ENCODE data around the gene EBF4. TPM values are rescaled to one million over a fixed set of nuclear protein-coding genes. Genes with fewer than 3 reads are reported as not detected.

The EBF4 gene
- polyA plus RNA-seq, 3 donors: 0.12 TPM; not detected in 2

DNA sequence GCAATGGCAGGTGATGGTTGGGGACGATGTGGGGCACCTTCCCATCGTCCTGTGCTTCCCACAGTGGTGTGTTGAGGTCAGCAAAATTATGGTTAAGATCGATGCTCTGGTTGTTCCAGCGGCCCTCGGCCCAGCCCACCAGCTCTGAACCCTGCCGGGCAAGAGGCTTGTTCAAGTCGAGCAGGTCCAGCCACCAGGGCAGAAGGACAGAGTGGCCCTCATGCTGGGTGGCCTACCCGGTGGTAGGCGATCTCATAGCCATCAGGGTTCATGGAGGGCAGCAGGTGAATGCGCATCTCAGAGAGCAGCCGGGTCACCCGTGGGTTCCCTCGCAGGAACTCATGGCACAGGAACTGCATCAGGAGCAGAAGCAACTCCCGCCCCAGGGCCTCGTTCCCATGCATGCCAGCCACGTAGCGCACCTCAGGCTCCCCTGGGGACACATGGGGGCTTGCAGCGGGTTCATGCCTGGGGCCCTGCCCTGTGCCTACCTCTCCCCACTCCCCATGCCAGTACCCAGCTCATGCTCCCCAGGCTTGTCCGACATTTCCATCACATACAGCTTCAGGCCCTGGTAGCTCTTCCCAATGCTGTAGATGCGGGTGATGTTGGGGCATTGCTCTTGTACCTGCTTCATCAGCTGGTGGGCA, 103.6 kb downstream of the EBF4 start:
- Histone ChIP-seq H2AFZ (ENCODE audit: insufficient read depth, low read depth, low read length, poor library complexity, severe bottlenecking) (no peak overlapping the region), H3K9ac (ENCODE audit: insufficient read depth, low read length, poor library complexity, severe bottlenecking) (no peak overlapping the region), H3K4me2 (replicated peaks; ENCODE audit: extremely low read depth, low read length, poor library complexity, severe bottlenecking) (no peak overlapping the region), H3K4me3 (replicated peaks in 1 of 3; ENCODE audit: low read depth in 2 of 3, low read length in 3 of 3) (no peak overlapping the region), H3K36me3 (replicated peaks in 1 of 2; ENCODE audit: control insufficient read depth in 1 of 2, insufficient read depth in 2 of 2, low read length in 2 of 2) (no peaks in the 10 kb centered on the region), H3K27me3 (ENCODE audit: control insufficient read depth in 2 of 2, insufficient read depth in 2 of 2, low read length in 2 of 2) (peaks cover 4 to 22% of the 10 kb centered on the region in 2 donors), H4K20me1 (ENCODE audit: insufficient read depth, low read length) (no peaks in the 10 kb centered on the region), H3K9me3 (replicated peaks in 1 of 2; ENCODE audit: control insufficient read depth in 1 of 2, insufficient read depth in 1 of 2, low read length in 2 of 2) (no peaks in the 10 kb centered on the region), H3K27ac (ENCODE audit: low read depth in 1 of 2, low read length in 2 of 2) (no peak overlapping the region), H3K79me2 (ENCODE audit: insufficient read depth, low read length) (no peaks in the 10 kb centered on the region), H3K4me1 (ENCODE audit: control insufficient read depth in 1 of 2, insufficient read depth in 2 of 2, low read length in 2 of 2) (peaks cover 19 to 22% of the 10 kb centered on the region in 2 donors)
- intact Hi-C loops (cut with micrococcal nuclease): no loop called here
- WGBS (ENCODE audit: insufficient coverage): 93% methylated on average over 19 of the region's 20 CpGs
- Mint-ChIP-seq H3K27me3 (ENCODE audit: low read depth in 3 of 3) (peaks cover 19 to 30% (median 22%) of the 10 kb centered on the region in 3 donors), H3K9me3 (peaks cover 0 to 11% (median 5%) of the 10 kb centered on the region in 7 donors), H3K27ac (no peak overlapping the region), H3K4me1 (peaks cover 22% of the 10 kb centered on the region), H3K4me3 (no peak overlapping the region), H3K36me3 (peaks cover 3 to 7% of the 10 kb centered on the region in 2 donors)
- TF ChIP-seq, protein P1, sequence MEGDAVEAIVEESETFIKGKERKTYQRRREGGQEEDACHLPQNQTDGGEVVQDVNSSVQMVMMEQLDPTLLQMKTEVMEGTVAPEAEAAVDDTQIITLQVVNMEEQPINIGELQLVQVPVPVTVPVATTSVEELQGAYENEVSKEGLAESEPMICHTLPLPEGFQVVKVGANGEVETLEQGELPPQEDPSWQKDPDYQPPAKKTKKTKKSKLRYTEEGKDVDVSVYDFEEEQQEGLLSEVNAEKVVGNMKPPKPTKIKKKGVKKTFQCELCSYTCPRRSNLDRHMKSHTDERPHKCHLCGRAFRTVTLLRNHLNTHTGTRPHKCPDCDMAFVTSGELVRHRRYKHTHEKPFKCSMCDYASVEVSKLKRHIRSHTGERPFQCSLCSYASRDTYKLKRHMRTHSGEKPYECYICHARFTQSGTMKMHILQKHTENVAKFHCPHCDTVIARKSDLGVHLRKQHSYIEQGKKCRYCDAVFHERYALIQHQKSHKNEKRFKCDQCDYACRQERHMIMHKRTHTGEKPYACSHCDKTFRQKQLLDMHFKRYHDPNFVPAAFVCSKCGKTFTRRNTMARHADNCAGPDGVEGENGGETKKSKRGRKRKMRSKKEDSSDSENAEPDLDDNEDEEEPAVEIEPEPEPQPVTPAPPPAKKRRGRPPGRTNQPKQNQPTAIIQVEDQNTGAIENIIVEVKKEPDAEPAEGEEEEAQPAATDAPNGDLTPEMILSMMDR (IDR thresholded peaks at IDR 0.05): no peak
- DNase-seq: no peak

DNA sequence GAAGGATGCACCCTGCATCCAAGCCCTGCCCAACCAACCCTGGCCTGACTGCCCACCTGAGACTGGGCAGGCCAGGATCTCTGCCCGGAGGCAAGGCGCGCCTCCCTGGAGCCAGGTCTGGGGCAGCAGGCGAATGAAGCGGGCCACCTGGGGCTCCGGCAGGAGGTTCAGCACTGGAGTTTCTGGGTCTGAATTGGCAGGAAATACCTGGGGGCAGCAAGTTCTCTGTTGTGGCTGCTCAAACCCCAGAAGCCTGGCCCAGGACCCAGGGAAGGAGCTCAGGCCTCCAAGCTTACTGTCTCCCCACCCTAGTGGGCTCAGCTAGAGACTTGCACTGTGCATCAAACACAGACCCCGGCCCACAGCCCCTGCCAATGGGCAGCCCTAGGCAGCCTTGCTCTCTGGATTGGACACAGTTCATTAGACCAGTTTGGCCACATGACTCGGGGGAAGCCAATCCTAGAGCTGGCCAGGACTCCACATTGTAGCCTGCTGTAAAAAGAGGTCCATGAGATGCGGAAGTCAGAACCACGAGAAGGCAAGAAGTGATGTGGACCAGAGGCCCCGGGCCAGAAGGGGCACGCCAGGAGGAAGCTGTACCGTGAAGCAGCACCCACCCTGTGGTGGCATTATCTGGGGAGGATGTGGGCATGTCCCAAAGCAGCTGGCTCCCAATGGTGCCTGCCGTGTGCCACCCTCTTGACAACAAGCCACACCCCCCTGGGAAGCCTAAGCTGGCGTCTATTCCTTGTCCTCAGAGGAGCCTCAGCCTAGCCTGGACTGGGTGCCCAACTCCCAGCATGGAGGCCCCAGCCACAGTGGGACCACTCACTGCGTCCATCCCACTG, 104.8 kb downstream of the EBF4 start:
- Mint-ChIP-seq H3K9me3 (peaks cover 0 to 10% (median 6%) of the 10 kb centered on the region in 7 donors), H3K27ac (peak overlapping the region in 1 of 7 donors; percentile 26), H3K36me3 (peaks cover 3 to 7% of the 10 kb centered on the region in 2 donors), H3K27me3 (ENCODE audit: low read depth in 3 of 3) (peaks cover 28 to 39% (median 32%) of the 10 kb centered on the region in 3 donors), H3K4me1 (peaks cover 28% of the 10 kb centered on the region), H3K4me3 (no peak overlapping the region)
- no peak for DNase-seq
- Histone ChIP-seq H3K27ac (ENCODE audit: low read depth in 1 of 2, low read length in 2 of 2) (no peak overlapping the region), H3K27me3 (ENCODE audit: control insufficient read depth in 2 of 2, insufficient read depth in 2 of 2, low read length in 2 of 2) (peaks cover 10 to 33% of the 10 kb centered on the region in 2 donors), H3K4me1 (ENCODE audit: control insufficient read depth in 1 of 2, insufficient read depth in 2 of 2, low read length in 2 of 2) (peaks cover 23 to 26% of the 10 kb centered on the region in 2 donors), H3K9ac (ENCODE audit: insufficient read depth, low read length, poor library complexity, severe bottlenecking) (no peak overlapping the region), H3K4me3 (replicated peaks in 1 of 3; ENCODE audit: low read depth in 2 of 3, low read length in 3 of 3) (no peak overlapping the region), H3K36me3 (replicated peaks in 1 of 2; ENCODE audit: control insufficient read depth in 1 of 2, insufficient read depth in 2 of 2, low read length in 2 of 2) (no peaks in the 10 kb centered on the region), H2AFZ (ENCODE audit: insufficient read depth, low read depth, low read length, poor library complexity, severe bottlenecking) (no peak overlapping the region), H3K9me3 (replicated peaks in 1 of 2; ENCODE audit: control insufficient read depth in 1 of 2, insufficient read depth in 1 of 2, low read length in 2 of 2) (no peaks in the 10 kb centered on the region), H3K79me2 (ENCODE audit: insufficient read depth, low read length) (no peaks in the 10 kb centered on the region), H3K4me2 (replicated peaks; ENCODE audit: extremely low read depth, low read length, poor library complexity, severe bottlenecking) (no peak overlapping the region), H4K20me1 (ENCODE audit: insufficient read depth, low read length) (no peaks in the 10 kb centered on the region)
- 88% methylated on average over 10 of the region's 16 CpGs for WGBS (ENCODE audit: insufficient coverage)
- TF ChIP-seq, protein P1 (IDR thresholded peaks at IDR 0.05): no peak
- intact Hi-C loops (cut with micrococcal nuclease): no loop called here
